ENCODE measurements around the gene EEF2KMT.
"Not testable (repeated sequence)": the region's sequence is repeated elsewhere in the genome, so short reads cannot be mapped to it uniquely, and the experiment has no call there.

The EEF2KMT gene

GRCh38 chr16:5103296-5104032 lies 5.9 kb upstream of the EEF2KMT start:
- H2BK15ac ChIP-seq (ENCODE audit: low read length); H2BK12ac ChIP-seq (ENCODE audit: low read length); H3K27ac ChIP-seq (replicated peaks; ENCODE audit: low read length); H3K4me1 ChIP-seq (ENCODE audit: control insufficient read depth in 2 of 2, insufficient read depth in 1 of 2, low read depth in 1 of 2, low read length in 2 of 2); H3K18ac ChIP-seq (ENCODE audit: low read length); H3K79me1 ChIP-seq (ENCODE audit: low read depth, low read length); H3K4me2 ChIP-seq (ENCODE audit: insufficient read depth, low read length, poor library complexity, severe bottlenecking); H2BK5ac ChIP-seq (ENCODE audit: low read length); H3K14ac ChIP-seq (ENCODE audit: low read length); H3K4me3 ChIP-seq (ENCODE audit: low read length in 2 of 2); H2AFZ ChIP-seq (ENCODE audit: low read length); H2AK5ac ChIP-seq (ENCODE audit: low read depth, low read length); H4K91ac ChIP-seq (ENCODE audit: low read depth, low read length, poor library complexity); H3K9ac ChIP-seq (ENCODE audit: low read depth, low read length, poor library complexity); H3K36me3 ChIP-seq (replicated peaks in 1 of 2; ENCODE audit: control insufficient read depth in 2 of 2, insufficient read depth in 2 of 2, low read length in 2 of 2); H4K8ac ChIP-seq (ENCODE audit: low read depth, low read length); DNase-seq (ENCODE audit: low spot score); H3K23ac ChIP-seq (ENCODE audit: low read depth, low read length, poor library complexity); H3K9me3 ChIP-seq (replicated peaks in 1 of 2; ENCODE audit: control insufficient read depth in 2 of 2, insufficient read depth in 1 of 2, low read depth in 1 of 2, low read length in 2 of 2); H2BK120ac ChIP-seq (ENCODE audit: low read depth, low read length); H3K4ac ChIP-seq (ENCODE audit: low read length): not testable (repeated sequence)
- WGBS, 2 donors (ENCODE audit: extremely low coverage in 2 of 2, insufficient read length in 2 of 2, insufficient replicate concordance in 1 of 2): no CpG with 5 or more reads among the region's 12 CpGs
- H3K27me3 ChIP-seq (ENCODE audit: control insufficient read depth in 3 of 3, insufficient read depth in 3 of 3, low read depth in 1 of 3, low read length in 3 of 3): peaks cover 0 to 10% (median 0%) of the 10 kb centered on the region in 3 experiments

GRCh38 chr16:5099174-5099573 lies 1.6 kb upstream of the EEF2KMT start:
- H2AK5ac ChIP-seq (ENCODE audit: low read depth, low read length); H3K79me1 ChIP-seq (ENCODE audit: low read depth, low read length); H4K91ac ChIP-seq (ENCODE audit: low read depth, low read length, poor library complexity); H3K14ac ChIP-seq (ENCODE audit: low read length); H2BK5ac ChIP-seq (ENCODE audit: low read length); H3K9me3 ChIP-seq (replicated peaks in 1 of 2; ENCODE audit: control insufficient read depth in 2 of 2, insufficient read depth in 1 of 2, low read depth in 1 of 2, low read length in 2 of 2); DNase-seq (ENCODE audit: low spot score); H3K27ac ChIP-seq (replicated peaks; ENCODE audit: low read length); H2AFZ ChIP-seq (ENCODE audit: low read length); H3K4ac ChIP-seq (ENCODE audit: low read length); H3K4me3 ChIP-seq (ENCODE audit: low read length in 2 of 2); H2BK12ac ChIP-seq (ENCODE audit: low read length); H4K8ac ChIP-seq (ENCODE audit: low read depth, low read length); H3K18ac ChIP-seq (ENCODE audit: low read length); H3K4me2 ChIP-seq (ENCODE audit: insufficient read depth, low read length, poor library complexity, severe bottlenecking); H2BK15ac ChIP-seq (ENCODE audit: low read length); H3K4me1 ChIP-seq (ENCODE audit: control insufficient read depth in 2 of 2, insufficient read depth in 1 of 2, low read depth in 1 of 2, low read length in 2 of 2); H3K9ac ChIP-seq (ENCODE audit: low read depth, low read length, poor library complexity); H3K36me3 ChIP-seq (replicated peaks in 1 of 2; ENCODE audit: control insufficient read depth in 2 of 2, insufficient read depth in 2 of 2, low read length in 2 of 2); H2BK120ac ChIP-seq (ENCODE audit: low read depth, low read length); H3K23ac ChIP-seq (ENCODE audit: low read depth, low read length, poor library complexity): not testable (repeated sequence)
- H3K27me3 ChIP-seq (ENCODE audit: control insufficient read depth in 3 of 3, insufficient read depth in 3 of 3, low read depth in 1 of 3, low read length in 3 of 3): peaks cover 0 to 10% (median 0%) of the 10 kb centered on the region in 3 experiments
- no CpG with 5 or more reads among the region's 4 CpGs for WGBS, 2 donors (ENCODE audit: extremely low coverage in 2 of 2, insufficient read length in 2 of 2, insufficient replicate concordance in 1 of 2)

- not testable (repeated sequence) for H2BK5ac ChIP-seq (ENCODE audit: low read length); H3K9me3 ChIP-seq (replicated peaks in 1 of 2; ENCODE audit: control insufficient read depth in 2 of 2, insufficient read depth in 1 of 2, low read depth in 1 of 2, low read length in 2 of 2); H3K79me1 ChIP-seq (ENCODE audit: low read depth, low read length); H3K4me1 ChIP-seq (ENCODE audit: control insufficient read depth in 2 of 2, insufficient read depth in 1 of 2, low read depth in 1 of 2, low read length in 2 of 2); H2BK12ac ChIP-seq (ENCODE audit: low read length); H3K14ac ChIP-seq (ENCODE audit: low read length); H3K36me3 ChIP-seq (replicated peaks in 1 of 2; ENCODE audit: control insufficient read depth in 2 of 2, insufficient read depth in 2 of 2, low read length in 2 of 2); H3K23ac ChIP-seq (ENCODE audit: low read depth, low read length, poor library complexity); H4K91ac ChIP-seq (ENCODE audit: low read depth, low read length, poor library complexity); H2BK15ac ChIP-seq (ENCODE audit: low read length); H2BK120ac ChIP-seq (ENCODE audit: low read depth, low read length); H4K8ac ChIP-seq (ENCODE audit: low read depth, low read length); H3K27ac ChIP-seq (replicated peaks; ENCODE audit: low read length); H3K18ac ChIP-seq (ENCODE audit: low read length); H2AK5ac ChIP-seq (ENCODE audit: low read depth, low read length); H3K4ac ChIP-seq (ENCODE audit: low read length)
- Histone ChIP-seq H3K4me2 (ENCODE audit: insufficient read depth, low read length, poor library complexity, severe bottlenecking) (peak overlapping the region; percentile 43), H2AFZ (ENCODE audit: low read length) (peak overlapping the region; percentile 92), H3K27me3 (ENCODE audit: control insufficient read depth in 3 of 3, insufficient read depth in 3 of 3, low read depth in 1 of 3, low read length in 3 of 3) (peaks cover 0 to 10% (median 0%) of the 10 kb centered on the region in 3 experiments), H3K4me3 (ENCODE audit: low read length in 2 of 2) (peak overlapping the region; percentile 54 to 80), H3K9ac (ENCODE audit: low read depth, low read length, poor library complexity) (peak overlapping the region; percentile 44)
- no CpG with 5 or more reads among the region's 67 CpGs for WGBS, 2 donors (ENCODE audit: extremely low coverage in 2 of 2, insufficient read length in 2 of 2, insufficient replicate concordance in 1 of 2)
- DNase-seq (ENCODE audit: low spot score): peak; percentile 88
Measured at GRCh38 chr16:5098221-5099159, 895 bp upstream of the EEF2KMT start.

- not testable (repeated sequence) for H2BK5ac ChIP-seq (ENCODE audit: low read length); H3K14ac ChIP-seq (ENCODE audit: low read length); H3K79me1 ChIP-seq (ENCODE audit: low read depth, low read length); H3K27ac ChIP-seq (replicated peaks; ENCODE audit: low read length); H3K36me3 ChIP-seq (replicated peaks in 1 of 2; ENCODE audit: control insufficient read depth in 2 of 2, insufficient read depth in 2 of 2, low read length in 2 of 2); H4K8ac ChIP-seq (ENCODE audit: low read depth, low read length); H4K91ac ChIP-seq (ENCODE audit: low read depth, low read length, poor library complexity); H2BK15ac ChIP-seq (ENCODE audit: low read length); H3K4me1 ChIP-seq (ENCODE audit: control insufficient read depth in 2 of 2, insufficient read depth in 1 of 2, low read depth in 1 of 2, low read length in 2 of 2); H2AK5ac ChIP-seq (ENCODE audit: low read depth, low read length); H3K23ac ChIP-seq (ENCODE audit: low read depth, low read length, poor library complexity); H3K9me3 ChIP-seq (replicated peaks in 1 of 2; ENCODE audit: control insufficient read depth in 2 of 2, insufficient read depth in 1 of 2, low read depth in 1 of 2, low read length in 2 of 2); H2BK120ac ChIP-seq (ENCODE audit: low read depth, low read length); H3K4ac ChIP-seq (ENCODE audit: low read length)
- DNase-seq (ENCODE audit: low spot score): peak; percentile 32
- Histone ChIP-seq H3K4me3 (ENCODE audit: low read length in 2 of 2) (peak overlapping the region; percentile 54 to 82), H3K27me3 (ENCODE audit: control insufficient read depth in 3 of 3, insufficient read depth in 3 of 3, low read depth in 1 of 3, low read length in 3 of 3) (peaks cover 0 to 10% (median 0%) of the 10 kb centered on the region in 3 experiments), H3K18ac (ENCODE audit: low read length) (peak overlapping the region; percentile 76), H2BK12ac (ENCODE audit: low read length) (peak overlapping the region; percentile 73), H2AFZ (ENCODE audit: low read length) (peak overlapping the region; percentile 94), H3K4me2 (ENCODE audit: insufficient read depth, low read length, poor library complexity, severe bottlenecking) (peak overlapping the region; percentile 91), H3K9ac (ENCODE audit: low read depth, low read length, poor library complexity) (peak overlapping the region; percentile 86)
- no CpG with 5 or more reads among the region's 23 CpGs for WGBS, 2 donors (ENCODE audit: extremely low coverage in 2 of 2, insufficient read length in 2 of 2, insufficient replicate concordance in 1 of 2)
Measured at GRCh38 chr16:5097061-5097469, 530 bp downstream of the EEF2KMT start.

Data from neuronal stem cell (in vitro differentiated cells).